GM23248 (cell line): Measurements from ENCODE around the gene NHSL2.

Experiments
- EZH2 ChIP-seq: fragments of 200-600 bp; sonication (generic); IDR thresholded peaks from 2 replicates; pipeline ENCODE4 v1.6.1; 2018; ENCODE audit warnings: antibody characterized with exemption, mild to moderate bottlenecking; ENCODE audit not compliant: insufficient read depth, poor library complexity, severe bottlenecking
- EZH2phosphoT487 ChIP-seq: fragments of 200-600 bp; sonication (generic); IDR thresholded peaks from 2 replicates; pipeline ENCODE4 v1.6.1; 2018; ENCODE audit warnings: antibody characterized with exemption, moderate library complexity, mild to moderate bottlenecking, low read depth; ENCODE audit not compliant: insufficient read depth

DNA sequence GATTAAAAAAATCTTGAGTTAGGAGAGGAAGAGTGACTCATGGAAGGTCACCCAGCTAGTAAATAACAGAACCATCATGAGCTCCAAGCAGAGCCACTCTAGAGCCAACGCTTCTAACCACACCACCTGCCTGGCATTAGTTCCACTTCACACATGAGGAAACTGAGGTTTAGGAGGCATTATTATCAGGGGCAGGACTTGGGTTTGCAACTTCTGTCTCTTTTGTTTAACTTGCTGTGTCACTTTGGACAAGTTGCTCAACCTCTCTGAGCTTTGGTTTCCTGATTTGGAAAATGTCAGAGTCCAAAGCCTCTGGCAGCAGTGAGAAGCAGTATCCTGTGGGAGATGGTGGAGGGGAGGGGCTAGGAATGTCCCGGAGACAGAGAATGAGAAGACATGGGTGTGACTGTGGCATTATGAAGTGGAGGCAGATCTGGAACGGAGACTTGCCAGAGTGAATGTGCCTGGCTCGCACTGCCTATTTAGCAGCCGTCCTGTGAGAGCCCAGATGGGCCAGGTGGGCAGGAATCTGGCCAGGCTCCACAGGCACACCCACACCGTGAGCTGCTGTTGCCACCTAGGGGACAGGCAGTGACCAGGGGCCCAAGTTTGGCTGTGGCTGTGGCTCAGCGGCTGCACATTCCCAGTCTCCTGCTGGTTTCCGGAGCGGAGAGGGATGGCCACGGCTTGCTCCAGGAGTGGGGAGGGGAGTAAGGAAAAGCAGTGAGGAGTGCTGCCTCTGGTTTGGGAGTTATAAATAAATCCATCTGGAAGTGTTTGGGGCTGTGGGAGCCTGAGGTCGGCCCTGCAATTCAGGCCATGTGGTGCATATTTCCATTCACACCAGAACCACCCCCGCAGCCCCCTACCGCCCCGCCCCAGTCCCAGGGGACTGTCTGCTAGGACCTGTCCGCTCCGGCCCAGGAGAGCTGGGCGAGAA is 93.4 kb downstream of the NHSL2 start:
- TF ChIP-seq EZH2 (no peak), EZH2phosphoT487 (no peak)
